ENCODE data around the gene FRMD4A. TPM values are rescaled to one million over a fixed set of nuclear protein-coding genes. Genes with fewer than 3 reads are reported as not detected.

FRMD4A gene
- polyA plus RNA-seq, 1 of the 3 experiments (the other 2 are of a cell fraction), result 37.7 TPM

GRCh38 chr10:13949844-13950542, 380.7 kb downstream of the FRMD4A start:
- DNase-seq, result no peak
- Histone ChIP-seq H2AFZ (ENCODE audit: low read depth) (no peak overlapping the region), H3K4me2 (0 out of 2 replicates have a peak overlapping the region, but pooled peaks have one; percentile 19), H3K27ac (ENCODE audit: low read depth in 2 of 2, low read length in 1 of 2) (peak overlapping the region in 1 of 2 experiments; percentile 82; a peak in 3 of 4 replicates), H3K4me1 (ENCODE audit: control insufficient read depth in 1 of 2, insufficient read depth in 2 of 2, low read depth in 1 of 2, low read length in 1 of 2) (peaks cover 5 to 11% of the 10 kb centered on the region in 2 experiments; a peak in 3 of 4 replicates), H4K20me1 (ENCODE audit: insufficient read depth) (no peaks in the 10 kb centered on the region), H3K79me2 (ENCODE audit: insufficient read depth) (peaks cover 11% of the 10 kb centered on the region), H3K9ac (peak overlapping the region; percentile 28; the same call in 1 of the 2 replicates), H3K9me2 (no peaks in the 10 kb centered on the region), H3K4me3 (ENCODE audit: low read depth in 2 of 2, low read length in 1 of 2) (no peak overlapping the region), H3K9me3 (no peaks in the 10 kb centered on the region), H3F3A (replicated peaks; ENCODE audit: insufficient read depth) (peaks cover 26% of the 10 kb centered on the region), H3K36me3 (replicated peaks in 1 of 2; ENCODE audit: control insufficient read depth in 1 of 2, insufficient read depth in 2 of 2, low read length in 1 of 2) (no peaks in the 10 kb centered on the region), H3K27me3 (ENCODE audit: insufficient read depth) (no peaks in the 10 kb centered on the region)
- TF ChIP-seq PBX3 (IDR thresholded peaks at IDR 0.05) (peak; percentile 70), NFIC (IDR thresholded peaks at IDR 0.05; ENCODE audit: borderline replicate concordance) (no peak), RFX5 (IDR thresholded peaks at IDR 0.05; ENCODE audit: low read length) (no peak), FOSL2 (IDR thresholded peaks at IDR 0.05; ENCODE audit: borderline replicate concordance, low read depth) (peak; percentile 2; the same call in 1 of the 2 replicates), TCF12 (IDR thresholded peaks at IDR 0.05) (peak; percentile 81), TEAD4 (IDR thresholded peaks at IDR 0.05; ENCODE audit: borderline replicate concordance, insufficient read depth) (peak; percentile 43; the same call in 1 of the 2 replicates), MEF2A (IDR thresholded peaks at IDR 0.05; ENCODE audit: borderline replicate concordance, low read depth) (0 out of 2 replicates have a peak, but pooled peaks have one; percentile 14), JUND (IDR thresholded peaks at IDR 0.05) (peak; percentile 33)
- CTCF ChIA-PET, result no interaction called here
- WGBS (ENCODE audit: low lambda C conversion rate), result 61% methylated on average over 3 of the region's 3 CpGs
- POLR2A ChIA-PET, result no interaction called here

- Histone ChIP-seq H3K79me2 (ENCODE audit: insufficient read depth) (peaks cover 11% of the 10 kb centered on the region), H4K20me1 (ENCODE audit: insufficient read depth) (no peaks in the 10 kb centered on the region), H3K27me3 (ENCODE audit: insufficient read depth) (no peaks in the 10 kb centered on the region), H3F3A (replicated peaks; ENCODE audit: insufficient read depth) (peaks cover 22% of the 10 kb centered on the region), H3K4me2 (no peak overlapping the region), H3K4me3 (ENCODE audit: low read depth in 2 of 2, low read length in 1 of 2) (no peak overlapping the region), H3K36me3 (replicated peaks in 1 of 2; ENCODE audit: control insufficient read depth in 1 of 2, insufficient read depth in 2 of 2, low read length in 1 of 2) (no peaks in the 10 kb centered on the region), H3K9me2 (no peaks in the 10 kb centered on the region), H3K27ac (ENCODE audit: low read depth in 2 of 2, low read length in 1 of 2) (no peak overlapping the region), H3K9ac (no peak overlapping the region), H2AFZ (ENCODE audit: low read depth) (no peak overlapping the region), H3K9me3 (no peaks in the 10 kb centered on the region), H3K4me1 (ENCODE audit: control insufficient read depth in 1 of 2, insufficient read depth in 2 of 2, low read depth in 1 of 2, low read length in 1 of 2) (peaks cover 5 to 11% of the 10 kb centered on the region in 2 experiments; a peak in 3 of 4 replicates)
- ChIA-PET POLR2A (no interaction called here), CTCF (interaction anchor here (0.6 kb wide), 1 partner anchor 260 kb away, joined by 3 read pairs; no protein-coding TSS in a partner anchor)
- 88% methylated on average over 5 of the region's 5 CpGs for WGBS (ENCODE audit: low lambda C conversion rate)
- TF ChIP-seq TCF12 (IDR thresholded peaks at IDR 0.05) (no peak), RXRA (IDR thresholded peaks at IDR 0.05; ENCODE audit: borderline replicate concordance, low read depth) (no peak), TAF1 (IDR thresholded peaks at IDR 0.05; ENCODE audit: borderline replicate concordance, low read depth, low read length) (no peak), GATA2 (CRISPR knock-in tag; IDR thresholded peaks at IDR 0.05) (no peak), IRF3 (IDR thresholded peaks at IDR 0.05; ENCODE audit: low read depth, low read length) (no peak), POLR2AphosphoS5 (IDR thresholded peaks at IDR 0.05; ENCODE audit: low read depth, low read length) (no peak), NRF1 (IDR thresholded peaks at IDR 0.05; ENCODE audit: low read depth, low read length) (no peak), MEF2A (IDR thresholded peaks at IDR 0.05; ENCODE audit: borderline replicate concordance, low read depth) (no peak), PBX3 (IDR thresholded peaks at IDR 0.05) (no peak), NFIC (IDR thresholded peaks at IDR 0.05; ENCODE audit: borderline replicate concordance) (no peak), SIN3A (IDR thresholded peaks at IDR 0.05; ENCODE audit: borderline replicate concordance, low read depth, low read length) (no peak), REST (IDR thresholded peaks at IDR 0.05; ENCODE audit: low read depth, low read length) (no peak), GABPA (IDR thresholded peaks at IDR 0.05; ENCODE audit: low read depth) (no peak)
- no peak for DNase-seq
These were observed 384.6 kb downstream of the FRMD4A start for GRCh38 chr10:13946209-13946460.
